Tibial nerve (tissue), 3 donors: Measurements from ENCODE around the gene FBN3.

Experiments
- CTCF ChIP-seq, 5 experiments: fragments of 200-600 bp in 3 of 5; fragments of 450-650 bp in 2 of 5; sonication (generic) in 3 of 5; IDR thresholded peaks; one replicate each; pipeline ENCODE4 v1.5.1; 2016 to 2019; ENCODE audit warnings: antibody characterized with exemption in 5 of 5, mild to moderate bottlenecking in 3 of 5, moderate library complexity in 2 of 5
- POLR2A ChIP-seq, 2 donors: fragments of 450-650 bp; IDR thresholded peaks; one replicate each; pipeline ENCODE4 v1.6.1; 2017; ENCODE audit warnings: antibody characterized with exemption in 2 of 2, mild to moderate bottlenecking in 2 of 2, moderate library complexity in 2 of 2

DNA sequence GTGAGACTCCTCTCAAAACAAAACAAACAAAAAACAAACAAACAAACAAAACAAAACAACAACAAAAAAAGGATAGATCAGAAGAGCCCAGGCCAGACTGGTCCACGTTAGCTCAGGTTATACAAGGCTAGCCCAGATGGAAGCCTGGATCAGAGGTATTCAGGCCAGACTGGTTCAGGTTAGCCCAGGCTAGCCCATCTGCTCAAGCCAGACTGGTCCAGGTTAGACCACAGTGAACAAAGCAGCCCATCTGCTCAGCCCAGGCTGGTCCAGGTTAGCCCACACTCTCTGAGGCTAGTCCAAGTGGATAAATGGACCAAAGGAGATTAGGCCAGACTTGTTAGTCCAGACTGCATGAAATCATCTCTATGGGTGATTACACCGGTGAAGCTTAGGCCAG, 55.7 kb downstream of the FBN3 start:
- TF ChIP-seq CTCF (IDR thresholded peaks at IDR 0.05): no peak
- no peak for TF ChIP-seq POLR2A (IDR thresholded peaks at IDR 0.05)
